Right lobe of liver (tissue), 6 donors: ENCODE data around the gene DOK4. TPM values are rescaled to one million over a fixed set of nuclear protein-coding genes. Genes with fewer than 3 reads are reported as not detected.

Source experiments
- ATAC-seq, 4 donors: fragments of 200-7000 bp; cut with Tn5 transposase; one replicate each; pipeline ENCODE4 v1.9.1; 2020; ENCODE audit warnings: mild to moderate bottlenecking in 4 of 4, moderate library complexity in 4 of 4
- DNase-seq, 3 donors: peaks; one replicate each; pipeline ENCODE4 v3.0.0-alpha.2; 2020
- H3K27ac ChIP-seq, 3 donors: fragments of 200-600 bp; one replicate each; pipeline ENCODE4 v1.8.0; 2022
- H3K27me3 ChIP-seq, 2 donors: fragments of 200-600 bp; one replicate each; pipeline ENCODE4 v1.8.0; 2022
- H3K36me3 ChIP-seq, 4 donors: fragments of 200-600 bp; sonication (generic) in 1 of 4; one replicate each; pipeline versions ENCODE4 v1.5.1 to v1.8.0; 2017 to 2022; ENCODE audit warnings: control low read depth in 1 of 4
- H3K4me1 ChIP-seq, 4 donors: fragments of 200-600 bp; sonication (generic) in 1 of 4; one replicate each; pipeline versions ENCODE4 v1.5.1 to v1.8.0; 2017 to 2022; ENCODE audit warnings: control low read depth in 1 of 4
- H3K4me3 ChIP-seq, 3 donors: fragments of 200-600 bp; one replicate each; pipeline ENCODE4 v1.8.0; 2022
- H3K9me3 ChIP-seq, 4 donors: fragments of 200-600 bp; sonication (generic) in 1 of 4; one replicate each; pipeline versions ENCODE4 v1.5.1 to v1.8.0; 2017 to 2022; ENCODE audit warnings: control low read depth in 1 of 4
- CTCF ChIP-seq, 4 donors: fragments of 200-600 bp in 3 of 4; fragments of 450-650 bp in 1 of 4; IDR thresholded peaks; one replicate each; pipeline versions ENCODE4 v1.5.1 to v1.8.0; 2016 to 2022; ENCODE audit warnings: antibody characterized with exemption in 4 of 4, mild to moderate bottlenecking in 2 of 4
- POLR2A ChIP-seq: fragments of 450-650 bp; IDR thresholded peaks from one replicate; pipeline ENCODE4 v1.6.1; 2017; ENCODE audit warnings: antibody characterized with exemption, mild to moderate bottlenecking
- WGBS: methylation state at CpG from one replicate; pipeline ENCODE4 v1.1.6; 2018; ENCODE audit warnings: low coverage, low lambda C conversion rate; ENCODE audit not compliant: insufficient coverage; ENCODE audit errors: missing lambda C conversion rate; 5-methylcytosine and 5-hydroxymethylcytosine counted together
- intact Hi-C, 2 donors: fragments of 100-400 bp; cut with DNase I; formaldehyde crosslinking; loops; one replicate each; pipeline versions ENCODE4 v1.11.2 to v1.14.1; 2022
- total RNA-seq, 6 experiments: library from RNA; depleted of rRNA in 2 of 6; stranded (reverse); fragments of >200 nt in 2 of 6; fragmentation: NEBNext Ultra II Directional in 3 of 6; extraction: Animal tissue kit (Norgen Biotek cat#: 25700) in 3 of 6; gene quantifications; one replicate each; pipeline versions ENCODE4 v1.1.0 to v1.2.4, GENCODE V29; 2016 to 2023
- donor health status: DM: no; HTN: yes; CAD: no.
- donor health status: DM: no; HTN: no; CAD: no.
- donor health status: DM: no; HTN: no; CAD: no.
- donor health status: DM: no; HTN: yes; CAD: no.
- donor health status: DM: no; HTN: yes; CAD: no.

DOK4 gene
- total RNA-seq, 6 experiments from 2014 or later: 20.0 to 62.1 (median 36.7) TPM

GRCh38 chr16:57522960-57523359 is 36.7 kb upstream of the DOK4 start:
- DNase-seq (no peak), ATAC-seq (no peak)
- Histone ChIP-seq H3K27me3 (no peaks in the 10 kb centered on the region), H3K27ac (no peak overlapping the region), H3K9me3 (no peaks in the 10 kb centered on the region), H3K36me3 (no peaks in the 10 kb centered on the region), H3K4me3 (no peak overlapping the region), H3K4me1 (peaks cover 0 to 8% (median 0%) of the 10 kb centered on the region in 4 donors)
- WGBS: 77% methylated on average over 8 of the region's 8 CpGs
- TF ChIP-seq CTCF (IDR thresholded peaks at IDR 0.05): no peak
- no peak for TF ChIP-seq POLR2A
- intact Hi-C loops: no loop called here

GRCh38 chr16:57519796-57520360 is 33.6 kb upstream of the DOK4 start:
- H3K9me3 ChIP-seq: no peaks in the 10 kb centered on the region
- no peaks in the 10 kb centered on the region for H3K36me3 ChIP-seq
- peak; percentile 82 to 84 (median 83) for DNase-seq
- TF ChIP-seq CTCF (IDR thresholded peaks at IDR 0.05) (peak; percentile 94 to 99 (median 98)), POLR2A (no peak)
- ATAC-seq: peak; percentile 84 to 92 (median 92)
- H3K27ac ChIP-seq: no peak overlapping the region
- intact Hi-C loops: loop anchor here (5.0 to 10.0 kb wide), 6 partner anchors 55 to 215 kb away; partner anchors contain the start of gene POLR2C (in 1 of the 2)
- peaks cover 0 to 8% (median 0%) of the 10 kb centered on the region in 4 donors for H3K4me1 ChIP-seq
- no peak overlapping the region for H3K4me3 ChIP-seq
- WGBS: 3% methylated on average over 7 of the region's 10 CpGs
- H3K27me3 ChIP-seq: no peaks in the 10 kb centered on the region

GRCh38 chr16:57518922-57519321 is 32.6 kb upstream of the DOK4 start:
- no peak overlapping the region for H3K27ac ChIP-seq
- intact Hi-C loops: loop anchor here (5.0 to 10.0 kb wide), 6 partner anchors 54 to 214 kb away; partner anchors contain the start of gene POLR2C (in 1 of the 2)
- no peak overlapping the region for H3K4me3 ChIP-seq
- H3K4me1 ChIP-seq: peaks cover 0 to 8% (median 0%) of the 10 kb centered on the region in 4 donors
- H3K36me3 ChIP-seq: no peaks in the 10 kb centered on the region
- WGBS: 66% methylated on average over 5 of the region's 6 CpGs
- no peaks in the 10 kb centered on the region for H3K9me3 ChIP-seq
- TF ChIP-seq CTCF (IDR thresholded peaks at IDR 0.05) (no peak), POLR2A (no peak)
- no peak for DNase-seq
- ATAC-seq: no peak
- no peaks in the 10 kb centered on the region for H3K27me3 ChIP-seq

GRCh38 chr16:57518520-57518919 is 32.2 kb upstream of the DOK4 start:
- ATAC-seq: no peak
- intact Hi-C loops: loop anchor here (5.0 to 10.0 kb wide), 6 partner anchors 54 to 214 kb away; partner anchors contain the start of gene POLR2C (in 1 of the 2)
- H3K4me3 ChIP-seq: no peak overlapping the region
- no peaks in the 10 kb centered on the region for H3K36me3 ChIP-seq
- H3K9me3 ChIP-seq: no peaks in the 10 kb centered on the region
- DNase-seq: no peak
- no peak overlapping the region for H3K27ac ChIP-seq
- no peaks in the 10 kb centered on the region for H3K27me3 ChIP-seq
- no peak for TF ChIP-seq POLR2A
- no peak for TF ChIP-seq CTCF (IDR thresholded peaks at IDR 0.05)
- WGBS: 80% methylated on average over 1 of the region's 13 CpGs
- peaks cover 0 to 8% (median 0%) of the 10 kb centered on the region in 4 donors for H3K4me1 ChIP-seq
